Heart left ventricle (tissue), 16 donors: ENCODE results near the gene TLE5. TPM values are rescaled to one million over a fixed set of nuclear protein-coding genes. Genes with fewer than 3 reads are reported as not detected.
"Not testable (repeated sequence)": the region's sequence is repeated elsewhere in the genome, so short reads cannot be mapped to it uniquely, and the experiment has no call there.

Source experiments
- ATAC-seq, 4 donors: fragments of 200-7000 bp; cut with Tn5 transposase; one replicate each; pipeline ENCODE4 v1.9.1; 2020 to 2022; ENCODE audit warnings: moderate library complexity in 4 of 4, mild to moderate bottlenecking in 3 of 4, moderate number of reproducible peaks in 1 of 4
- DNase-seq, 5 donors: peaks; one replicate each; pipeline ENCODE4 v3.0.0-alpha.2; 2020
- H3K27ac ChIP-seq, 12 donors: fragments of 200-600 bp; sonication (generic) in 4 of 12; one replicate each; pipeline versions ENCODE4 v1.5.0 to v1.8.0; 2016 to 2022; ENCODE audit warnings: mild to moderate bottlenecking in 2 of 12
- H3K27me3 ChIP-seq, 9 donors: fragments of 200-600 bp; sonication (generic) in 2 of 9; one replicate each; pipeline versions ENCODE4 v1.5.1 to v1.8.0; 2016 to 2022; ENCODE audit warnings: mild to moderate bottlenecking in 3 of 9
- H3K36me3 ChIP-seq, 9 donors: fragments of 200-600 bp; sonication (generic) in 2 of 9; one replicate each; pipeline versions ENCODE4 v1.5.0 to v1.8.0; 2018 to 2022; ENCODE audit warnings: mild to moderate bottlenecking in 2 of 9
- H3K4me1 ChIP-seq, 12 donors: fragments of 200-600 bp; sonication (generic) in 4 of 12; one replicate each; pipeline versions ENCODE4 v1.5.0 to v1.8.0; 2016 to 2022; ENCODE audit warnings: mild to moderate bottlenecking in 3 of 12
- H3K4me3 ChIP-seq, 12 donors: fragments of 200-600 bp; sonication (generic) in 4 of 12; one replicate each; pipeline versions ENCODE4 v1.5.0 to v1.8.0; 2017 to 2022; ENCODE audit warnings: mild to moderate bottlenecking in 9 of 12, moderate library complexity in 4 of 12
- H3K9me3 ChIP-seq, 12 donors: fragments of 200-600 bp; sonication (generic) in 4 of 12; one replicate each; pipeline versions ENCODE4 v1.5.0 to v1.8.0; 2016 to 2022; ENCODE audit warnings: mild to moderate bottlenecking in 1 of 12
- POLR2A ChIP-seq, 2 donors: fragments of 450-650 bp; IDR thresholded peaks; one replicate each; pipeline ENCODE4 v1.6.1; 2017; ENCODE audit warnings: antibody characterized with exemption in 2 of 2, mild to moderate bottlenecking in 2 of 2, moderate library complexity in 2 of 2
- WGBS, 4 donors: extraction: QIAGEN DNeasy Blood & Tissue Kit in 2 of 4; methylation state at CpG; one replicate each; pipeline versions ENCODE4 v1.1.5 to v1.1.7; 2013 to 2018; 5-methylcytosine and 5-hydroxymethylcytosine counted together
- intact Hi-C, 10 donors: fragments of 100-400 bp; cut with DNase I; formaldehyde crosslinking; loops; one replicate each; pipeline versions ENCODE4 v1.11.1 to v1.14.2; 2022
- polyA plus RNA-seq, 2 donors: library from polyadenylated mRNA; stranded (reverse); fragments of 200-250 nt; gene quantifications; one replicate each; pipeline ENCODE4 v1.2.3, GENCODE V29; 2013
- total RNA-seq, 9 donors: library from RNA; depleted of rRNA in 2 of 9; stranded (reverse); fragments of >200 nt in 2 of 9; fragmentation: NEBNext Ultra II Directional in 3 of 9; extraction: Animal tissue kit (Norgen Biotek cat#: 25700) in 3 of 9; gene quantifications; one replicate each; pipeline versions ENCODE4 v1.1.0 to v1.2.4, GENCODE V29; 2016 to 2023
- TF ChIP-seq, protein P1 (sequence below), 12 donors: fragments of 200-600 bp; sonication (generic) in 4 of 12; IDR thresholded peaks; one replicate each; pipeline versions ENCODE4 v1.5.0 to v1.8.0; 2018 to 2022; ENCODE audit warnings: antibody characterized with exemption in 12 of 12, mild to moderate bottlenecking in 5 of 12
- donor health status: ischemic (EF 13 %, LVEDD 7.1; RV severe dilation, severe dysfunction).
- donor health status: healthy with polysubstance abuse.
- donor health status: DM: no; HTN: yes; CAD: no.
- donor health status: DM: no; HTN: no; CAD: no.
- donor health status: ischemic (EF 25% LVEDD 6.9; RV normal size, moderate dysfunction).
- donor health status: ischemic (EF 25% LVEDD 5.7; RV mildly dilated, moderate dysfunction).
- donor health status: healthy.
- donor health status: DM: yes; HTN: yes; CAD: no.
- donor health status: ischemic (EF 35%, LVEDD 5.7; RV mildly dilated, moderate dysfunction).
- donor health status: nonischemic (EF 11% LVEDD 7.7; RV severe dilation, severe dysfunction).
- donor health status: DM: yes; HTN: yes; CAD: no.
- donor health status: PGD.
- donor health status: ischemic (EF 29% LVEDD 5.4; RV normal size, mild dysfunction).
- donor health status: nonischemic (EF 23%, LVEDD 6.1; RV moderate dilation, normal function).

TLE5 gene
- total and polyA plus RNA-seq, 11 donors = 593 to 1,459 (median 711) TPM

DNA sequence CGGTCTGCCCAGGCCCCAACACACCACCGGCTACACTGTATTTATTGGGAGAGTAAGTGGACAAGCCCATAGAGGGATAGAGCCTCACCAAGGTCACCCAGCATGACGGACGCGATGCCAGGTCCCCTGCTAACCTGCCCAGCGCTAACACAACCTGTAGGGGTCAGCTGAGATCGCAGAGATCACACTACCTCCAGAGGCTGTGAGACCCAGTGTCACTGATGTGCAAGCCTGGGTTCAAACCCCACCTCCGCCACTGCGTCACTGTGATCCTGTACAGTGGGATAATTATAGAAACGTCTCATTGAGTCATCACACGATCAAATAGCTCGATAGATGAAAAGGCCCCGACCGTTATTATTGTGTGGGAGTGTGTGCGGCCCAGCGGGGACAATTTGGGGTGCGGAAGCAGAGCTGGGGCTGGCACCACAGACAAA lies 22.6 kb downstream of the TLE5 start:
- DNase-seq = no peak
- Histone ChIP-seq H3K9me3 (no peaks in the 10 kb centered on the region), H3K4me3 (no peak overlapping the region), H3K4me1 (peaks cover 0 to 28% (median 15%) of the 10 kb centered on the region in 12 donors), H3K27me3 (peaks cover 0 to 3% (median 0%) of the 10 kb centered on the region in 9 donors), H3K36me3 (no peaks in the 10 kb centered on the region), H3K27ac (no peak overlapping the region)
- 64 to 74% (median 67%) methylated on average over 16 to 17 of the region's 17 CpGs for WGBS, 4 donors
- intact Hi-C loops = loop anchor here in 3 of 10 donors (5.0 to 10.0 kb wide), 3 partner anchors 55 to 67 kb away; partner anchors contain the start of gene TLE6 (in 1 of the 3)
- ATAC-seq = no peak
- no peak for TF ChIP-seq POLR2A (IDR thresholded peaks at IDR 0.05)
- TF ChIP-seq, protein P1, sequence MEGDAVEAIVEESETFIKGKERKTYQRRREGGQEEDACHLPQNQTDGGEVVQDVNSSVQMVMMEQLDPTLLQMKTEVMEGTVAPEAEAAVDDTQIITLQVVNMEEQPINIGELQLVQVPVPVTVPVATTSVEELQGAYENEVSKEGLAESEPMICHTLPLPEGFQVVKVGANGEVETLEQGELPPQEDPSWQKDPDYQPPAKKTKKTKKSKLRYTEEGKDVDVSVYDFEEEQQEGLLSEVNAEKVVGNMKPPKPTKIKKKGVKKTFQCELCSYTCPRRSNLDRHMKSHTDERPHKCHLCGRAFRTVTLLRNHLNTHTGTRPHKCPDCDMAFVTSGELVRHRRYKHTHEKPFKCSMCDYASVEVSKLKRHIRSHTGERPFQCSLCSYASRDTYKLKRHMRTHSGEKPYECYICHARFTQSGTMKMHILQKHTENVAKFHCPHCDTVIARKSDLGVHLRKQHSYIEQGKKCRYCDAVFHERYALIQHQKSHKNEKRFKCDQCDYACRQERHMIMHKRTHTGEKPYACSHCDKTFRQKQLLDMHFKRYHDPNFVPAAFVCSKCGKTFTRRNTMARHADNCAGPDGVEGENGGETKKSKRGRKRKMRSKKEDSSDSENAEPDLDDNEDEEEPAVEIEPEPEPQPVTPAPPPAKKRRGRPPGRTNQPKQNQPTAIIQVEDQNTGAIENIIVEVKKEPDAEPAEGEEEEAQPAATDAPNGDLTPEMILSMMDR (IDR thresholded peaks at IDR 0.05) = no peak

DNA sequence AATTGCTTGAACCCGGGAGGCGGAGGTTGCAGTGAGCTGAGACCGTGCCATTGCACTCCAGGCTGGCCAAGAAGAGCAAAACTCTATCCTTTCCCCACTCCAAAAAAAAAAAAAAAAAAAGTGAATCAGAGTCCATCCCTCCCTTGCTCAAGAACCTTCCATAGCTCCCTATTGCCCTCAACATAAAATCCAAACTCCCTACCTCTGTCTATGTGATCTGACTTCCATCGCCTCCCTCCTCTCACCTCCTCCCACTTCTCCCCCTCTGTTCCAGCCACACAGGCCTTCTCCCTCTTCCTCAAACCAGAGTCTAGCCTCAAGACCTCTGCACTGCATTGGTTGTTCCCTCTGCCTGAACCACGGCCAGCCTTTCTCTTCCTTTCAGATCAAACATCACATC lies 23.2 kb downstream of the TLE5 start:
- intact Hi-C loops = loop anchor here in 2 of 10 donors (5.0 to 10.0 kb wide), 2 partner anchors 54 to 62 kb away; partner anchors contain the start of gene TLE6 (in 1 of the 2)

DNA sequence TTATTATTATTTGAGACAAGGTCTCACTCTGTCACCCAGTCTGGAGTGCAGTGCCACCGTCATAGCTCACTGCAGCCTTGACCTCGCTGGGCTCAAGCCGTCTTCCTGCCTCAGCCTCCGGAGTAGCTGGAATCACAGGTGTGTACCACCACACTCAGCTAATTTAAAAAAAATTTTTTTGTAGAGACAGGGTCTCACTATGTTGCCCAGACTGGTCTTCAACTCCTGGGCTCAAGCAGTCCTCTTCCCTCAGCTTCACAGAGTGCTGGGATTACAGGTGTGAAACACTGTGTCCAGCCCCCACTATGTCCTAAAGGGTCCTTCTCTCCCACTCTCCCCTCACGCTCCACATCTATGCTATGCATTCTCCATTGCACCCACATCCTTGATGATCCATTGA lies 24.1 kb downstream of the TLE5 start:
- Histone ChIP-seq H3K27ac (no peak overlapping the region), H3K27me3 (peaks cover 0 to 3% (median 0%) of the 10 kb centered on the region in 9 donors), H3K4me3 (no peak overlapping the region), H3K4me1 (peaks cover 0 to 34% (median 20%) of the 10 kb centered on the region in 12 donors), H3K9me3 (no peaks in the 10 kb centered on the region), H3K36me3 (no peaks in the 10 kb centered on the region)
- WGBS, 4 donors = 73 to 87% (median 82%) methylated on average over 5 of the region's 5 CpGs
- intact Hi-C loops = loop anchor here in 2 of 10 donors (5.0 to 10.0 kb wide), 2 partner anchors 53 to 61 kb away; partner anchors contain the start of gene TLE6 (in 1 of the 2)
- no peak for TF ChIP-seq POLR2A (IDR thresholded peaks at IDR 0.05)
- TF ChIP-seq, protein P1 (IDR thresholded peaks at IDR 0.05) = no peak
- DNase-seq (no peak), ATAC-seq (no peak)

More for the DNA sequence above, 23.2 kb downstream of the TLE5 start:
- H3K4me1 ChIP-seq = peaks cover 0 to 33% (median 19%) of the 10 kb centered on the region in 12 donors
- no peaks in the 10 kb centered on the region for H3K9me3 ChIP-seq
- no peaks in the 10 kb centered on the region for H3K36me3 ChIP-seq
- WGBS, 4 donors = 82 to 87% (median 85%) methylated on average over 5 of the region's 5 CpGs
- no peak overlapping the region for H3K4me3 ChIP-seq
- no peak for DNase-seq
- no peak for ATAC-seq
- peaks cover 0 to 3% (median 0%) of the 10 kb centered on the region in 9 donors for H3K27me3 ChIP-seq
- TF ChIP-seq, protein P1 (IDR thresholded peaks at IDR 0.05) = no peak
- no peak for TF ChIP-seq POLR2A (IDR thresholded peaks at IDR 0.05)
- no peak overlapping the region for H3K27ac ChIP-seq

DNA sequence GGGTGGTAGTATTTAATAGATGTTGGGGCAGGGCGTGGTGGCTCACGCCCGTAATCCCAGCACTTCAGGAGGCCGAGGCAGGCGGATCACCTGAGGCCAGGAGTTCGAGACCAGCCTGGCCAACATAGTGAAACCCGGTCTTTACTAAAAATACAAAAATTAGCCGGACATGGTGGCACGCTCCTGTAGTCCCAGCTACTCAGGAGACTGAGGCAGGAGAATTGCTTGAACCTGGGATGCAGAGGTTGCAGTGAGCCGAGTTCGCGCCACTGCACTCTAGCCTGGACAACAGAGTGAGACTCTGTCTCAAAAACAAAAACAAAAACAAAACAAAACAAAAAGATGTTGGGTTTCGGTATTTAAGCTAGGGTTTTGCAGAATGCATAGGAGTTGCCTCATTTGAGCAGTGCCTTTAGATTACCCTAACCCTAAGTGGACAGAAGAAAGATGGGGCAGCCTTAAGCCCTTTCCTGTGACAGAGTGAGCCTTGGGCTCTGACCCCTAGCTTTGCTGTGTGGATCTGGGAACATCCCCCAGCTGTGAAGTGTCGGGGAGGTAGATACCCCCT lies 25.2 kb downstream of the TLE5 start:
- Histone ChIP-seq H3K4me1 (peaks cover 0 to 28% (median 19%) of the 10 kb centered on the region in 12 donors), H3K4me3 (peak overlapping the region in 7 of 12 donors; percentile 56 to 72 (median 61)), H3K27ac (peak overlapping the region in 11 of 12 donors; percentile 90 to 98 (median 95))
- H3K27me3 ChIP-seq, DNase-seq, H3K9me3 ChIP-seq, H3K36me3 ChIP-seq, ATAC-seq: not testable (repeated sequence)
- intact Hi-C loops = loop anchor here in 3 of 10 donors (2.0 to 10.0 kb wide), 4 partner anchors 24 to 60 kb away; partner anchors contain the start of gene TLE6 (in 2 of the 3)
- WGBS, 4 donors = 72 to 75% (median 74%) methylated on average over 14 of the region's 14 CpGs
